GM10266 (cell line): Measurements from ENCODE around the gene PTCD2.

Experiments
- DNase-seq: peaks from one replicate; pipeline ENCODE4 v3.0.0; 2012; ENCODE audit errors: extremely low spot score
- CTCF ChIP-seq: IDR thresholded peaks from 2 replicates; pipeline ENCODE4 v1.5.1; 2012; ENCODE audit warnings: mild to moderate bottlenecking, low read depth; ENCODE audit not compliant: control insufficient read depth, insufficient read depth; ENCODE audit errors: missing control alignments

PTCD2 gene

GRCh38 chr5:72281764-72282499 lies 38.2 kb upstream of the PTCD2 start:
- no peak for DNase-seq
- TF ChIP-seq CTCF = no peak

- no peak for TF ChIP-seq CTCF
Measured at GRCh38 chr5:72282878-72283277, 37.3 kb upstream of the PTCD2 start.

GRCh38 chr5:72283358-72283757 lies 36.8 kb upstream of the PTCD2 start:
- DNase-seq = no peak
- TF ChIP-seq CTCF = no peak

More at GRCh38 chr5:72282878-72283277, 37.3 kb upstream of the PTCD2 start:
- DNase-seq = no peak

GRCh38 chr5:72284559-72285423 lies 35.4 kb upstream of the PTCD2 start:
- DNase-seq = no peak
- no peak for TF ChIP-seq CTCF

GRCh38 chr5:72285424-72285821 lies 34.8 kb upstream of the PTCD2 start:
- no peak for TF ChIP-seq CTCF
- no peak for DNase-seq

GRCh38 chr5:72286798-72287197 lies 33.4 kb upstream of the PTCD2 start:
- TF ChIP-seq CTCF = no peak
- no peak for DNase-seq

- no peak for DNase-seq
- TF ChIP-seq CTCF = no peak
Measured at GRCh38 chr5:72288924-72289323, 31.2 kb upstream of the PTCD2 start.
